GM10266 (cell line): ENCODE results near the gene BAZ2B.

ENCODE experiments used
- DNase-seq: peaks from one replicate; pipeline ENCODE4 v3.0.0; 2012; ENCODE audit errors: extremely low spot score
- CTCF ChIP-seq: IDR thresholded peaks from 2 replicates; pipeline ENCODE4 v1.5.1; 2012; ENCODE audit warnings: mild to moderate bottlenecking, low read depth; ENCODE audit not compliant: control insufficient read depth, insufficient read depth; ENCODE audit errors: missing control alignments

BAZ2B gene

GRCh38 chr2:159351977-159352376 is 264.4 kb downstream of the BAZ2B start:
- TF ChIP-seq CTCF, result no peak
- DNase-seq, result no peak

- TF ChIP-seq CTCF, result no peak
- DNase-seq, result no peak
Observed at GRCh38 chr2:159349674-159350299, 266.6 kb downstream of the BAZ2B start.

- TF ChIP-seq CTCF, result no peak
- no peak for DNase-seq
Observed at GRCh38 chr2:159326569-159327255, 289.6 kb downstream of the BAZ2B start.

GRCh38 chr2:159322419-159322818 is 293.9 kb downstream of the BAZ2B start:
- no peak for DNase-seq
- no peak for TF ChIP-seq CTCF

- no peak for DNase-seq
- no peak for TF ChIP-seq CTCF
Observed at GRCh38 chr2:159317392-159318088, 298.8 kb downstream of the BAZ2B start.

- no peak for TF ChIP-seq CTCF
- DNase-seq, result no peak
Observed at GRCh38 chr2:159307942-159308341, 308.4 kb downstream of the BAZ2B start.

- DNase-seq, result no peak
- TF ChIP-seq CTCF, result no peak
Observed at GRCh38 chr2:159300586-159300985, 315.8 kb downstream of the BAZ2B start.
